Calu3 (cell line): ENCODE data around the gene TMEM244. TPM values are rescaled to one million over a fixed set of nuclear protein-coding genes. Genes with fewer than 3 reads are reported as not detected.

Experiments
- BruUV-seq: library from RNA; stranded (reverse); fragments of 400-500 nt; replicated peaks from 2 replicates; lab custom pipeline; 2021; lab: Mats Ljungman, UMichigan
- CTCF ChIA-PET: fragments of 300-600 bp; sonication (Branson Sonifier 250); formaldehyde crosslinking; loops from one replicate; lab custom pipeline; 2022; ENCODE audit warnings: antibody characterized with exemption; lab: Charles Lee
- DNase-seq: peaks from one replicate; pipeline ENCODE4 v3.0.0; 2022
- H3K27ac Mint-ChIP-seq: one replicate; pipeline ENCODE4 v1.8.0; 2022; ENCODE audit warnings: mixed read lengths; ENCODE audit not compliant: unreplicated experiment
- H3K27me3 Mint-ChIP-seq: one replicate; pipeline ENCODE4 v1.8.0; 2022; ENCODE audit warnings: mixed read lengths; ENCODE audit not compliant: unreplicated experiment
- H3K36me3 Mint-ChIP-seq: one replicate; pipeline ENCODE4 v1.8.0; 2022; ENCODE audit warnings: mild to moderate bottlenecking, moderate library complexity, mixed read lengths; ENCODE audit not compliant: insufficient read depth, unreplicated experiment
- H3K4me1 Mint-ChIP-seq: one replicate; pipeline ENCODE4 v1.8.0; 2022; ENCODE audit warnings: mild to moderate bottlenecking, low read depth, mixed read lengths; ENCODE audit not compliant: unreplicated experiment
- H3K4me3 Mint-ChIP-seq: one replicate; pipeline ENCODE4 v1.8.0; 2022; ENCODE audit warnings: mild to moderate bottlenecking, low read depth, moderate library complexity, mixed read lengths; ENCODE audit not compliant: unreplicated experiment
- H3K9me3 Mint-ChIP-seq: one replicate; pipeline ENCODE4 v1.8.0; 2022; ENCODE audit warnings: low read depth, mixed read lengths; ENCODE audit not compliant: unreplicated experiment
- CTCF ChIP-seq: fragments of 200-600 bp; IDR thresholded peaks from one replicate; pipeline ENCODE4 v1.8.0; 2022; ENCODE audit warnings: antibody characterized with exemption; ENCODE audit not compliant: unreplicated experiment
- intact Hi-C: fragments of 100-400 bp; cut with micrococcal nuclease; formaldehyde crosslinking; loops from one replicate; pipeline ENCODE4 v1.10.0; 2022; ENCODE audit not compliant: unreplicated experiment
- total RNA-seq: library from RNA; stranded (reverse); gene quantifications from 2 replicates; pipeline ENCODE4 v1.2.3, GENCODE V29; 2022

The TMEM244 gene
- total RNA-seq, 1 experiment from 2014 or later = not detected

GRCh38 chr6:129875610-129876520 is 14.8 kb upstream of the TMEM244 start:
- intact Hi-C loops = no loop called here
- TF ChIP-seq CTCF = no peak
- Mint-ChIP-seq H3K4me3 (no peak overlapping the region), H3K27me3 (no peaks in the 10 kb centered on the region), H3K36me3 (no peaks in the 10 kb centered on the region), H3K9me3 (peaks cover 4% of the 10 kb centered on the region), H3K27ac (no peak overlapping the region), H3K4me1 (no peaks in the 10 kb centered on the region)
- BruUV-seq = no TSS peak
- CTCF ChIA-PET = no interaction called here
- DNase-seq = no peak

DNA sequence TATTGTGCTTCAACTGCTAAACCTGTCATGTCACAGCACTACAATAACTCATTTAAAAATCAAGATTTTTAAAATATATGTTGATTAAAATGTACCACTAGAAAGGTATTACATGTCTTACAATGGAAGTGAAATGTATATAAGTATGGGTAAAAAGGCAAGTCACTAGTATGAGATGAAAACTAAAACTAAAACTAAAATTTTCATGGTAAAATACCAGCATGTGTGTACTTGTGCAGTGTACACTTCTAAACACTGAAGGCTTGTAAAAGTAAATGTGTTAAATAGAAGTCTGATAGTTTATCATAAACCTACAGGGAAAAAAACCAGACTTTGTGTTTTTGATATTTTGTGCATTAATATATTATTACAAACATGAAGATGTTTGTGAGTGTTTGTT is 13.7 kb upstream of the TMEM244 start:
- DNase-seq = no peak
- H3K36me3 Mint-ChIP-seq = no peaks in the 10 kb centered on the region
- H3K9me3 Mint-ChIP-seq = peaks cover 4% of the 10 kb centered on the region
- intact Hi-C loops = no loop called here
- no peak for TF ChIP-seq CTCF
- H3K4me3 Mint-ChIP-seq = no peak overlapping the region
- CTCF ChIA-PET = no interaction called here
- no peak overlapping the region for H3K27ac Mint-ChIP-seq
- H3K4me1 Mint-ChIP-seq = no peaks in the 10 kb centered on the region
- BruUV-seq = no TSS peak
- H3K27me3 Mint-ChIP-seq = no peaks in the 10 kb centered on the region

DNA sequence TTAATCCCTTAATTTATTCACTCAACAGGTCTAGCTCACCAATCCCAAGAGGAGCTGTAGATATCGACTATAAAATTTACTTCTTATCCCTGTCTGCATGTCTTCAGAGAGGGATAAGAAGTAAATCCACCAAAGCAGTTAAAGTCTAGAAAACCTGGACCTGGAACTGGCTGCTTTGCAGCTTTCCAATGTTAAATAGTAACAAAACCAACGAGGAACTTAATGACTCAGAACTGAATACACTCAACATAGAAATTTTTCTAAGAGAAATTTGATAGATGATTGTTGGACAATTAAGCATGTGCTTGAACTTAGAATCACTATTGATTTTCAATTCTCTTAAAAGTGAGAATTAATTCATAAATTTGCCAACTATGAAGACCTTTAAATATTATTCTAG is 11.5 kb upstream of the TMEM244 start:
- H3K4me1 Mint-ChIP-seq = no peaks in the 10 kb centered on the region
- intact Hi-C loops = no loop called here
- no peak for DNase-seq
- CTCF ChIA-PET = no interaction called here
- H3K9me3 Mint-ChIP-seq = no peaks in the 10 kb centered on the region
- no peak overlapping the region for H3K4me3 Mint-ChIP-seq
- H3K27ac Mint-ChIP-seq = no peak overlapping the region
- no peaks in the 10 kb centered on the region for H3K36me3 Mint-ChIP-seq
- no TSS peak for BruUV-seq
- TF ChIP-seq CTCF = no peak
- H3K27me3 Mint-ChIP-seq = no peaks in the 10 kb centered on the region

DNA sequence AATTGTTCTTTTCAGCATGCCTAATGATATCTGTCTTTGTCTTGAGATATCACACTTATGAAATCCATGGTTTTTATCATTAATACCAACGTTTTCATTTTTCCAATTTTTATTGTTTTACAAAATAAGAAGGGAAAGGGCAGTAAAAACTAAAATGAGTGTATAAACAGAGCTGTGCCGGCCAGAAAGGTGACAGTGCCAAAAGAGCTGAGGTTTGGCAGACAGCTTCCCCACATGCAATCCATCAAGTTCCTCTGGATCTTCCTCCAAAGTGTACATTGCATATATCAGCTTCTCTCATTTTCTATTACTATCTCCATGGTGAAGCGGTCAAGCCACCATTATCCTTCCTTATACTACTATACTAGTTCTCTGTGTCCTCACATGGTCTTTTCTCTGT is 10.1 kb upstream of the TMEM244 start:
- Mint-ChIP-seq H3K4me3 (no peak overlapping the region), H3K27me3 (no peaks in the 10 kb centered on the region), H3K4me1 (peaks cover 6% of the 10 kb centered on the region), H3K36me3 (no peaks in the 10 kb centered on the region), H3K9me3 (no peaks in the 10 kb centered on the region), H3K27ac (no peak overlapping the region)
- intact Hi-C loops = no loop called here
- DNase-seq = no peak
- TF ChIP-seq CTCF = no peak
- no TSS peak for BruUV-seq
- CTCF ChIA-PET = interaction anchor here (1.5 kb wide), 1 partner anchor 19 kb away, joined by 3 read pairs; no protein-coding TSS in a partner anchor
